Stomach (tissue), 4 donors: Measurements from ENCODE around the gene DST.

Experiments used
- CTCF ChIP-seq, 7 experiments: fragments of 450-650 bp in 4 of 7; fragments of 200-600 bp in 3 of 7; sonication (generic) in 3 of 7; IDR thresholded peaks; one replicate each; pipeline ENCODE4 v1.5.1; 2016 to 2019; ENCODE audit warnings: antibody characterized with exemption in 7 of 7, control low read depth in 2 of 7, mild to moderate bottlenecking in 1 of 7
- EP300 ChIP-seq: sonication (generic); formaldehyde crosslinking; IDR thresholded peaks from one replicate; pipeline ENCODE4 v1.6.1; 2017; ENCODE audit warnings: antibody characterized with exemption
- POLR2A ChIP-seq, 4 donors: fragments of 450-650 bp; IDR thresholded peaks; one replicate each; pipeline ENCODE4 v1.6.1; 2016; ENCODE audit warnings: antibody characterized with exemption in 4 of 4, control low read depth in 2 of 4, mild to moderate bottlenecking in 1 of 4, moderate library complexity in 1 of 4

- TF ChIP-seq POLR2A (IDR thresholded peaks at IDR 0.05): no peak
- TF ChIP-seq CTCF (IDR thresholded peaks at IDR 0.05): no peak
- no peak for TF ChIP-seq EP300
Measured at GRCh38 chr6:56638760-56639159, 3.9 kb downstream of the DST start.
